Measurements from ENCODE around the gene RAMP3.
"Not testable (repeated sequence)": the region's sequence is repeated elsewhere in the genome, so short reads cannot be mapped to it uniquely, and the experiment has no call there.

The RAMP3 gene

DNA sequence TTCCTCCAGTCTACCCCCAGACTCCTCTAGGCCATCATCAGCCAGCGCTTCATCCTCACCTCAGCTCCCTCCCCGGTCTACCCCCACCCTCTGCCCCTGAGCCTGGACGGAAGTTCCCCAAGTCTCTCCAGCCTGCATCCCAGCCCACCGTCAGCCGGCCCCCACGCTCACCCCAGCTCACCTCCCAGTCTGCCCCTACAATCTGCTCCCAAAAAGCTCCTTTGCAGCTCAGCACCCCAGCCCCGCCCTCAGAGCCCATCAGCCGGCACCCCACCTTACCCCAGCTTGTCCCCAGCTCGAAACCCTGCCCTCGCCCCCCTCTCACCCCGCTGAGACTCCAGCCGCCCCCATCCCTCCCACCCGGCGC is 322 bp upstream of the RAMP3 start:
- no peak for DNase-seq (ENCODE audit: low read depth)

- no peak for DNase-seq (ENCODE audit: low read depth)
These were observed 880 bp downstream of the RAMP3 start for GRCh38 chr7:45158471-45158870.

- no peak for DNase-seq (ENCODE audit: low read depth)
These were observed 1.7 kb downstream of the RAMP3 start for GRCh38 chr7:45159296-45159695.

DNA sequence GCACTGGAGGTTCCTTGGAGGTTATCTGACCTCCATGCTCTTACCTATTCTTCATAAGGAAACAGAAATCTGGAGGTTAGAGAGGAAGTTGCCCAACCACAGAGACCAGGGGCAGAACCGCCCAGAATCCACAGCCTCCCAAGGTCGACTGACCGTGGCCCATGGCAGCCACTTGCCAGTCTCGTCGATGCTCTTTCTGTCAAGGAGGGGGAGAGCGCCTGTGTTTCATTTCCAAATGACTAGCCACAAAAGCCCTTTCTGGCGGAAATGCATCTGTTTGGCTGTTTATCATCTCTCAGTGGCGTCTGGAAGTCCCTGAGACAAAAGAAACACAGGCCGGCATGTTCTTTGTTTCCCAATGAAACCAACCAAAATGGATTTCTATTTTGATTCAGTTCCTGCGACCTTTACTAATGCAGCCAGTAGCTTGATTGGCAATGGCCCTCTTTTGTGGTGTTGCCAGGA is 2.9 kb downstream of the RAMP3 start:
- DNase-seq (ENCODE audit: low read depth), result no peak

DNA sequence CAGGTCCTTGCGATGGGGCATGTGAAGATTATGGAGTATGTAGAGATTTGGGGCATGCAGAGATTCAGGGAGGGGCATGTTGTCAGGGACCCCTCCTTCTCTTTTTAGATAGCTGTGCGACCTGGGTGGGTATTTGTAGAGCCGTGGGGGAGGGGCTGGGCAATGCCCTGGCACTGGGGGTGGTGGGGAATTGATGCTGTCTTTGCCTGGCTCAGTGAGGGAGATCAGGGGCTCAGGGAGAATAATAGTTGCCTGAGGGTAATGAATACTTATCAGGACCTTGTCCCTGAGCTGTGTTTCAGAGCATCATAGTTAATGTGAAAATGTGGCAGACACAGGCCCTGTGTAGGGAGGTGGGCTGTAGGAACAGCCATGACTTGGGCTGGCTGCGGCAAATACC is 3.5 kb downstream of the RAMP3 start:
- no peak for DNase-seq (ENCODE audit: low read depth)

GRCh38 chr7:45161842-45162241 is 4.3 kb downstream of the RAMP3 start:
- no peak for DNase-seq (ENCODE audit: low read depth)

GRCh38 chr7:45162311-45162845 is 4.8 kb downstream of the RAMP3 start:
- DNase-seq (ENCODE audit: low read depth), result no peak

DNA sequence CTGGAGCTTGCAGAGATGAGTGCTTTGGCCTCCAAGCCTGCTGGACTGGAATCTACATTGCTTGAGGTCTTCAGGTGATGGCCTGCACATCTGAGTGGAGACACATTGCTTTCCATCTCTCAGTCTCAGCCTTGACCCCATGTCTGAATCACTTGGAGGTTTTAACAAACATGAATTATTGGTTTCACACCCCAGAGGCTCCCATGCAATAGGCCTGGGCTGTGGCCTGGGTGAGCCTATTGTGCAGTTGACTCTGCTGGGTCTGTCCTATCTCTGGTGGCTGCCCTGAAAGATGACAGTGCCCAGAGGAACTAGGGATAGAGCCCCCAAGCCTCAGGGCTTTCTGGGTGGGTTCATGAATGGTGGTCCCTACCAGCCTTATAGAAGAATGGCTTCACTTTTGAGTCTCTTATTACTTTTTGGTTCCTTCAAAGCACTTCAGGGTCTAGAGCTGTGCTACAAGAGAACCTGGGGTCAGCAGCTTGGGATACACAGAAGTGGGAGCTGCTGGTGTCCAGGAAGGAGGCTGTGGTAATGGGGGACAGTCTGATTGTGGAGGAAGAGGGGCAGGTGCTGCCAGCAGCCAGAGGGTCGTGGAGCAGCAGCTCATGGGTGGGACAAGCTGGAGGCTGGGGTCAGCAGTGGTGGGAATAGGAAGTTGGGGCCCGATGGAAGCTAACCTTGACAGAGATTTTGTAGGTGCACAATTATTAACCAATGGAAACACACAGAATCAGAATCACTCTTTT is 5.5 kb downstream of the RAMP3 start:
- no peak for DNase-seq (ENCODE audit: low read depth)

- no peak for DNase-seq (ENCODE audit: low read depth)
These were observed 6.1 kb downstream of the RAMP3 start for GRCh38 chr7:45163692-45164052.

DNA sequence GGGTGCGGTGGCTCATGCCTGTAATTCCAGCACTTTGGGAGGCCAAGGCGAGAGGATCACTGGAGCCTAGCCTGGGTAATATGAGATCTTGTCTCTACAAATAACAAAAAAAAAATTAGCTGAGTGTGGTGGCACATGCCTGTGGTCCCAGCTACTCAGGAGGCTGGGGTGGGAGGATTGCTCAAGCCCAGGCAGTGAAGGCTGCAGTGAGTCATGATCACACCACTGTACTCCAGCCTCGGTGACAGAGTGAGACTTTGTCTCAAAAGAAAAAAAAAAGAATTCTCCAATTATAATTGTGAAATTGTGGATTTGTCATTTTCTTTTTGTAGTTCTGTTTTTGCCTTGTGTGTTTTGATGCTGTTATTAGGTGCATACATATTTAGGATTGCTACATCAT is 6.7 kb downstream of the RAMP3 start:
- not testable (repeated sequence) for DNase-seq (ENCODE audit: low read depth)

DNA sequence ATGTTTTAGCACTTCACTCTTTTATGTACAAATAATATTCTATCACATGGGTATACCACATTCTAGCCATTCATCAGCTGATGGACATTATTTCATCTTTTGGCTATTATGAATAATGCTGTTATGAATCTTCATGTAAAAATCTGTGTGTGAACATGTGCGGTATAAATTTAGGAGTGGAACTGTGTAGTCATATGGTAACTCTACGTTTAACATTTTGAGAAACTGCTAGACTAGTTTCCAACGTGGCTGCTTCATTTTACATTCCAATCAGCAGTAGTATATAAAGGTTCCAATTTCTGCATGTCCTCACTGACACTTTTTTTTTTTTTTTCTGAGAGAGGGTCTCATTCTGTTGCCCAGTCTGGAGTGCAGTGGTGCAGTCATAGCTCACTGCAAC is 8.3 kb downstream of the RAMP3 start:
- DNase-seq (ENCODE audit: low read depth), result no peak

DNA sequence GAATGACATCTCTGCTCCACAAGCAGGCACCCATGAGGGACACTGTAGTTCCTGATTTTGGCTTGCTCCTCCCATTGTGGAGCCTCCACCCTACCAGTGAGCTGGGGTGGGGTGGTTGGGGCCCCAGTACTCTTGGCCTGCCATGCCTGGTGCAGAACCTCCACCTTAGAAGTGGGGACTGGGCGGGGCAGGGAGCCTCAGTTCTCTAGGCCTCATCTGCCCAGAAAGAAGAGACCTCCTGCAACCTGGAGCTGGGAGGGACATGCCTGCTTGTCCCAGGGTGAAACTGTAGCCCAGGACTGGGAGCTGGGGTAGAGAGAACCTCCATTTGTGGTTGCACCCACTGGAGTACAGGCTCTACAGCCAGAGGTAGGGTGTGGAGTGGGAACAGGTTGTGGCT is 14.4 kb downstream of the RAMP3 start:
- no peak for DNase-seq (ENCODE audit: low read depth)

DNA sequence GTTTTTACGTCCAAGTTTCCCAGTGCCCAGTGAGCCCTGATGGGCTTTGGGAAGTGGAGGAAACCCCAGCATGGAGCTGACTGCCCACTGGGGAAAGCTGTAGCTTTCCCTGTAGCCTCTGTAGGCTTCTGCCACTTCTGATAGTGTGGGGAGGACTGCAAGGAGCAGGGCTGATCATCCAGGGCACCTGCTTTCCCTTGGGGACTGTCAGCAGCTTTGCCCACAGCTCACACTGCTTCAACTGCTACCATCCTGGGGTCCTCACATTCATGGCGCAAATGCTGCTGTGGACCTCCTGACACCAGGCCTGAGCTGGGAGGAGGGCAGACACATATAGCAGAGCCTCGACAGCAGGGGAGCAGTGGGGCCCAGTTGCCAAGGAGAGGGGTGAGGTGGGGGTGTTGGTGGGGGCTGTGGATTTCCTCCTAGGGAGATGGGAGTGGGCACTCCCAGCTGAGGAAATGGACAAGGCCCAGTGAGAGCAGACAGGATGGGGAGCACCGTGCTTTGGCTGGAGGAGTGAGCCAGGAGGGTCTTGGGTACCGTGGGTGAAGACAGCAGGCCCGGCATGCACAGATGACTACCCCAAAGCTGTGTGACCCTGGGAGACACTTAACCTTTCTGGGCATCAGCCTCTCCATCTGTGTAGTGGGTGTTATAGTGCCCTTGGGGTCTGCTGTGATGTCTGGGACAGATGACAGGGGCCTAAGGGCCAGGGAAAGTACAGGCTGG is 16.2 kb downstream of the RAMP3 start:
- DNase-seq (ENCODE audit: low read depth), result no peak

DNA sequence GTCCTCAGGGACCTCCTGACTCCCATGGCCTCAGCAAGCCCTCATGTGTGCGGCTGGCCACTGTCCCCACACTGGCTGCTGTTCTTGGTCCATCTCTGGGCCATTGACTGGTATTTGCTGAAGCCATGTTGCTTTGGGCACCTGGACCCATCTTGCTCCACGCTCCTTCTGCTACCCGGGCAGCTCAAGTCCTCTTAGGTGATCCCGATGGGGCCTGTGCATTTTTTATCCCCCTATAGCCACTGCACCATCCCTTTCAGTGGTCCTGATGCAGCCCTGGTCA is 16.7 kb downstream of the RAMP3 start:
- no peak for DNase-seq (ENCODE audit: low read depth)

DNA sequence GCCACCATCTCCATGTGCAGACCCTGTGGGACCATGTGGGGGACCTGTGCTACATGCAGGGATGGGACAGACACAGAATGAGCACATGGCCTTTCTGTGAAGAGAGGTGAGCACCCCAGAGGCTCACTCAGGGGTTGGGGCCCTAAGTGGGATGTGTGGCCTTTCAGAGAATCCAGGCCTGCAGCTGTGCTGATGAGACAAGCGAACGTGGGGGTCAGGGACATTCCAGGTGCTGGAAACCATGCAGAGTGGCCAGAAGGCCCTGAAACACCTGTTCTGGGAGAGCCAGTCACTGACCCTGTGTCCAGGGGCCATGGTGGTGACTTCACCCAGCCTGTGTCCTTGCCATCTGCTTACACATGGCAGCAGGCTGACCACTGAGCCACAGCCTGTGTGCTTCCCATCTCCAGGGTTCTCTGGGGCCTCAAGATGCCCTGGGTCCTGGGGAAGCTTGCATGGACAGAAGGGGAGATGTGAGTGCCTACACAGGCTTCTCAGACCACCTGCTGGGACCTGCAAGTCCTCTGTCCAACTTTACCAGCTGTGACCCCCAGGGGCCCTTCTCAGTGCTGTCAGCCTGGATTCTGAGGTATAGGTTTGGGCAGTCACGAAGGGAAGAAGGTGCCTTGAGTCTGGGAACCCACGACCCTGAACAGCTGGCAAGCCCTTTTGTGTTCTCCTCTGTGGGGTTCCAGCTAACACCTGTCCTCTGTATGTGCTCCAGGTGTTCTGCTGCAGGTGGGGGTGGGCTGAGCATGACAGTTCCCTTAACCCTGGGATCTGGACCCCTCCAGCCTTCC is 17.6 kb downstream of the RAMP3 start:
- no peak for DNase-seq (ENCODE audit: low read depth)

DNA sequence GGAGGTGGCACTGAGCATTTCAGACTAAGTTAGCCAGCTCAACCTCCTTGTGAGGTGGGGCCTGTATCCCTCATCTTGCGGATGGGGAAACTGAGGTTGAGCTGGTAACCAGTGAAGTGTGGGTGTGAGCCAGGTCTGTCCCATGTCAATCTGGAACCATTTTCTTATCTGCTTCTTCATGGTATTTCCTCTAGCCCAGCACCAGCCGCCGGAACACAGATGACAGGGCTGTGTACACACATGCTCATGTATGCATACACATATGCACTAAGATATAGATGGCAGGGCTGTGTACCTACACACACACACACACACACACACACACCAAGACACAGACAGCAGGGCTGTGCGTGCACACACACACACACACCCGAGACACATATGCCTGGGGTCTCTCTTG is 18.5 kb downstream of the RAMP3 start:
- DNase-seq (ENCODE audit: low read depth), result no peak

DNA sequence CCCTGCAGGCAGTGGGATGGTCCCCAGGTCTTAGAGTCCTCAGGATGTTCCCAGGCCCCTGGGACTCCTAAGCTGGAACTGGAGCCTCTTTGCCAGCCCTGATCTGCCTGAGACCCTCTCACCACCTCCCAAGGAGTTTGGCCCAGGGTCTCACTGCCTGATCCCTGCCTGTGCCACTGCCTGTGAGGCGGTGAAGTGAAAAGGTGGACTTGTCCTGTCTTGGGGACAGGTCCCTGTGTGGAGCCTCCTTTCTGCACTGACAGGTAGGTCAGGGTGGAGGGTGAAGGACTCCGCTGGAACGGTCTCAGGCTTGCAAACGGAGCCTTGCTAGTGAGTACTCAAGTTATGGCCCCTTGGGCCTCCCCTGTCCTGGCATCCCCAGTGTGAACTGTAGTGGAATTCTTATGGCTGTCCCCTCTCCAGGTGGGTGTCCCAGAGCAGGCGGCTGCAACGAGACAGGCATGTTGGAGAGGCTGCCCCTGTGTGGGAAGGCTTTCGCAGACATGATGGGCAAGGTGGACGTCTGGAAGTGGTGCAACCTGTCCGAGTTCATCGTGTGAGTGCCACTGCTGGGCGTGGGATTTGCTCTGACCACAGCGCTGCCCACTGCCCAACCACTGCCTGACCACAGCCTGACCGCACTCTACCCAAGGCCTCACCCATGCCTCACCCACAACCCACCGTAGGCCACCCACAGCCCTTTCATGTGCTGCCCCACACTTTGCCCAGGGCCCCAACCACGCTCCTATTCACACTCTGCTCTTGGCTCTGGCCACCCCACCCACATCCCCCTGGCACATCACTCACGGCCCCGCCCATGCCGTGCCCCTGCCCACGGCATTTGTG is 19.5 kb downstream of the RAMP3 start:
- no peak for DNase-seq (ENCODE audit: low read depth)

DNA sequence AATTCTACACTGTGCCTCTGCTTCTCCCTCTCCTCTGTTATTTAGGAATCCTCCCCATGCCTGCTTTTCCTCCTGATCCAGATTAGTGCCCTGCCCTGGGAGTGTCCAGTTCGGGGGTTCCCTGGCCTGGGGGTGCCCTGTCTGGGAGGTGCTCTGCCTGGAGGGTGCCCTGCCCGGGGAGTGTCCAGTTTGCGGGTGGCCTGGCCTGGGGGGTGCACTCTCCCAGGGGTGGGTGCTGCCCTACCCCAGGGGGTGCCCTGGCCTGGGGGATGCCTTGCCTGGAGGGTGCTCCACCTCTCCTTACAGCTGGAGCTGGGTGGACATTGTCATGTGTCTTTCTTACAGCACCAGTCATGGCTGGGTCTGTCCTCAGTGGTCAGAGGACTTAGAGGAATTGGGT is 20.2 kb downstream of the RAMP3 start:
- DNase-seq (ENCODE audit: low read depth), result no peak

- DNase-seq (ENCODE audit: low read depth), result no peak
These were observed 20.9 kb downstream of the RAMP3 start for GRCh38 chr7:45178241-45179225.

DNA sequence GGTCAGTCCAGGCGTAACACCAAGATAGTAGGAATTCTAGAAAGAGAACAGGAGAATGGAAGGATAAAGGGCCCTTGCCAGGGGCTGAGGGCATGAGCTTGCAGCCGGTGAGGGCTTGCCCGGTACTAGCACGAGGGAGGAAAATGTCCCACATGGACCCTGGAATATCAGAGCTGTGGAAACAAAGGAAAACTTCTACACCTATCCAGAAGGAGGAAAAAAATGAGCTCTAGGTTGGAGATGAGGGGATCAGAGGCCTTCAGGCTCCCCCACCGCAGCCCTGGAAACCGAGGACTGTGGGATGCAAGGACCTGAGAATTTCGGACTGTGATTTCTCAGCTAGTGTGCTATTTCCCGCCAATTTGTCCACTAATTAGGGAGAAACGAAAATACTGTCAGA is 22.1 kb downstream of the RAMP3 start:
- DNase-seq (ENCODE audit: low read depth), result no peak
